Measurements from ENCODE around the gene NELFE. TPM values are rescaled to one million over a fixed set of nuclear protein-coding genes. Genes with fewer than 3 reads are reported as not detected.

The NELFE gene
- total and polyA plus RNA-seq, 2 of the 13 experiments (the other 11 are each of a cell fraction or from before 2014, with no cell fraction given), result 51.3 to 69.8 TPM

DNA sequence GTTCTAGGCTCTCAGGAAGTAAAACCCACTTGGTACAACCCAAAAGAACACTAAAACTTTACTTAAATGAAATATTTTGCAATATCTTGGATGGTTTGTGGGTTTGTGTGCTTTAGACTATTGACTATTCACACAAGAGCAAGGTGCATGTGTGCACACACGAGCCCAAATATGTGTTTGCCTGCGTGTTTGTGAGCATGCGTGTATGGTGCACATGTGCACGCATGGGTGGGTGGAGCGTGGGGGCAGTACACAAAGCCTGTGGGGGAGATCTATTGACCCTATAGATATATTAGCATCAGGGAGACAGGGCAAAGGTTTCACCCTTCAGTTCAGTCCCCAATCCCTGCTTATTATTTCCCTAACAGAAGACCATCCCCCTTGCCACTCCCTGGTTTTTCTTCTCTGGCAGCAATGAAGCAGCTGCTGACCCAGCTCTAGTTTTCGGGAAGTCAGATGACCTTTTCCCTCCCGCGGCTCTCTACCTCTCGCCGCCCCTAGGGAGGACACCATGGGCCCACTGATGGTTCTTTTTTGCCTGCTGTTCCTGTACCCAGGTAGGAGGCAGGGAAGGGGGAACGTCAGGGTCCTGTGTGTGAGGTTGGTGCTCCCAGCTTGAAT, 31.4 kb downstream of the NELFE start, which contains the start of gene C2 (continued):
- TF ChIP-seq ZC3H13 (CRISPR knock-in tag; IDR thresholded peaks at IDR 0.05) (0 out of 2 replicates have a peak, but pooled peaks have one; percentile 61), ZNF432 (CRISPR knock-in tag; IDR thresholded peaks at IDR 0.05; ENCODE audit: borderline replicate concordance) (no peak), ZSCAN9 (CRISPR knock-in tag; IDR thresholded peaks at IDR 0.05; ENCODE audit: borderline replicate concordance) (peak; percentile 68), SAP130 (CRISPR knock-in tag; IDR thresholded peaks at IDR 0.05; ENCODE audit: low read depth) (peak; percentile 98), NR3C1 (CRISPR knock-in tag; IDR thresholded peaks at IDR 0.05) (no peak), GFI1 (CRISPR knock-in tag; IDR thresholded peaks at IDR 0.05; ENCODE audit: borderline replicate concordance) (0 out of 2 replicates have a peak, but pooled peaks have one; percentile 44), ZNF350 (CRISPR knock-in tag; IDR thresholded peaks at IDR 0.05; ENCODE audit: borderline replicate concordance, low read depth) (peak; percentile 83), CEBPB (IDR thresholded peaks at IDR 0.05; ENCODE audit: borderline replicate concordance, low read depth, low read length) (peak; percentile 97), ZMYM2 (CRISPR knock-in tag; IDR thresholded peaks at IDR 0.05) (peak; percentile 98), RCOR2 (CRISPR knock-in tag; IDR thresholded peaks at IDR 0.05) (peak; percentile 91), ZFP62 (CRISPR knock-in tag; IDR thresholded peaks at IDR 0.05) (no peak), NONO (IDR thresholded peaks at IDR 0.05) (no peak), NONO (CRISPR knock-in tag; conservative IDR thresholded peaks at IDR 0.05) (peak; percentile 95), ZNF709 (CRISPR knock-in tag; IDR thresholded peaks at IDR 0.05) (0 out of 2 replicates have a peak, but pooled peaks have one; percentile 50), ARNT (IDR thresholded peaks at IDR 0.05) (no peak), ZSCAN25 (CRISPR knock-in tag; IDR thresholded peaks at IDR 0.05) (no peak), FOXA1 (IDR thresholded peaks at IDR 0.05) (peak; percentile 91), FOXA1 (CRISPR knock-in tag; IDR thresholded peaks at IDR 0.05) (peak; percentile 99), HHEX (CRISPR knock-in tag; IDR thresholded peaks at IDR 0.05) (peak; percentile 92), XRCC5 (optimal IDR thresholded peaks at IDR 0.05; ENCODE audit: low read length) (peak; percentile 46), SNRNP70 (IDR thresholded peaks at IDR 0.05; ENCODE audit: low read depth, low read length) (no peak), IRX3 (CRISPR knock-in tag; IDR thresholded peaks at IDR 0.05; ENCODE audit: borderline replicate concordance, low read depth) (peak; percentile 78; the same call in 1 of the 2 replicates), GABPA (IDR thresholded peaks at IDR 0.05; ENCODE audit: low read depth, low read length) (no peak), GABPA (CRISPR knock-in tag; IDR thresholded peaks at IDR 0.05; ENCODE audit: low read depth) (0 out of 2 replicates have a peak, but pooled peaks have one; percentile 30), FOSL1 (CRISPR knock-in tag; IDR thresholded peaks at IDR 0.05; ENCODE audit: borderline replicate concordance) (no peak), JUN (CRISPR knock-in tag; IDR thresholded peaks at IDR 0.05) (peak; percentile 74; the same call in 1 of the 2 replicates), ZNF589 (CRISPR knock-in tag; conservative IDR thresholded peaks at IDR 0.05) (0 out of 2 replicates have a peak, but pooled peaks have one; percentile 46), TOE1 (CRISPR knock-in tag; IDR thresholded peaks at IDR 0.05) (no peak)
- TF ChIP-seq, protein P1, sequence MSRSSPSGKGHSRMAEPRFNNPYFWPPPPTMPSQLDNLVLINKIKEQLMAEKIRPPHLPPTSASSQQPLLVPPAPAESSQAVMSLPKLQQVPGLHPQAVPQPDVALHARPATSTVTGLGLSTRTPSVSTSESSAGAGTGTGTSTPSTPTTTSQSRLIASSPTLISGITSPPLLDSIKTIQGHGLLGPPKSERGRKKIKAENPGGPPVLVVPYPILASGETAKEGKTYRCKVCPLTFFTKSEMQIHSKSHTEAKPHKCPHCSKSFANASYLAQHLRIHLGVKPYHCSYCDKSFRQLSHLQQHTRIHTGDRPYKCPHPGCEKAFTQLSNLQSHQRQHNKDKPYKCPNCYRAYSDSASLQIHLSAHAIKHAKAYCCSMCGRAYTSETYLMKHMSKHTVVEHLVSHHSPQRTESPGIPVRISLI (CRISPR knock-in tag; IDR thresholded peaks at IDR 0.05; ENCODE audit: borderline replicate concordance), result peak; percentile 55; the same call in 1 of the 2 replicates
- TF ChIP-seq, protein P2, sequence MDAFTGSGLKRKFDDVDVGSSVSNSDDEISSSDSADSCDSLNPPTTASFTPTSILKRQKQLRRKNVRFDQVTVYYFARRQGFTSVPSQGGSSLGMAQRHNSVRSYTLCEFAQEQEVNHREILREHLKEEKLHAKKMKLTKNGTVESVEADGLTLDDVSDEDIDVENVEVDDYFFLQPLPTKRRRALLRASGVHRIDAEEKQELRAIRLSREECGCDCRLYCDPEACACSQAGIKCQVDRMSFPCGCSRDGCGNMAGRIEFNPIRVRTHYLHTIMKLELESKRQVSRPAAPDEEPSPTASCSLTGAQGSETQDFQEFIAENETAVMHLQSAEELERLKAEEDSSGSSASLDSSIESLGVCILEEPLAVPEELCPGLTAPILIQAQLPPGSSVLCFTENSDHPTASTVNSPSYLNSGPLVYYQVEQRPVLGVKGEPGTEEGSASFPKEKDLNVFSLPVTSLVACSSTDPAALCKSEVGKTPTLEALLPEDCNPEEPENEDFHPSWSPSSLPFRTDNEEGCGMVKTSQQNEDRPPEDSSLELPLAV (CRISPR knock-in tag; conservative IDR thresholded peaks at IDR 0.05; ENCODE audit: low read depth), result no peak
